ENCODE results near the gene BMP6.

Gene BMP6

GRCh38 chr6:7747901-7748504 is 22.1 kb downstream of the BMP6 start:
- no peak for DNase-seq (ENCODE audit: low read depth)

- no peak for DNase-seq (ENCODE audit: low read depth)
These were observed 23.6 kb downstream of the BMP6 start for GRCh38 chr6:7749478-7749877.

DNA sequence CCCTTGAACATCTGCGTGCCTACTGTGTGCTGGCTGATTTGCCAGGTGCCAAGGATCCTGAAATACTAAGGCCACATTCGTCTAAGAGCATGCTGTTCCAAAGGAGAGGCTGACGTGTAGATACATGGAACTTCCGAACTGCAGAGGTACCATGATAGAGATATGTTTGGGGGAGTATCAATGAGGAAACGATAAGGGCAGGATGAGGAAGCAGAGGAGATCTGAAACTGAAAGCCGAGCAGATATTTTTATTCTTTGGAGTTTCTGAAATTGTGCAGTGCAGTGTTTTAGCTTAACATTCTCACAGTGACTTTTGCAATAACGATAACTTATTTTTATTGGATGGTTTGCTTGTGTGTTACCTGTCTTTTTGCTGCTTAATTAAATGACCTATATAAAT is 24.3 kb downstream of the BMP6 start:
- DNase-seq (ENCODE audit: low read depth): no peak

- DNase-seq (ENCODE audit: low read depth): no peak
These were observed 32.6 kb downstream of the BMP6 start for GRCh38 chr6:7758456-7758855.

GRCh38 chr6:7759320-7759719 is 33.4 kb downstream of the BMP6 start:
- DNase-seq (ENCODE audit: low read depth): no peak

GRCh38 chr6:7761051-7761450 is 35.2 kb downstream of the BMP6 start:
- no peak for DNase-seq (ENCODE audit: low read depth)

DNA sequence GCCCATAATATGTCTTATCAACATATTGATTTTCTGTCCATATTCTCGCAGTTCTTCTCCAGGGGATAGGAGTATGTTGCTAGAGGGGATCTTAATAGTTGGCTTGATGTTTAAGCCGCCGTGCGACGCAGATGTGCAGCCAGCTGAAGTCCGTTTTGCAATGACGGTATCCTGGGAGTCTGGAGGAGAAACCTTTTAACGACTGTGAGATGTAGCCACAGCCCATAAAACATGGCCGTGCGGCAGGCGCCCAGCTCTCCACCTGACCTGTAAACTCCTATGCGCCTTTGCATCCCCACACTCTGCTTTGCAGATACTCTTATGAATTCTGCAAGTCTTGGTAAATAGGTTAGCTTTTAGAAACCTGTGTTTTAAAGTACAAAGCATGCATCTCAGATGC is 36.9 kb downstream of the BMP6 start:
- no peak for DNase-seq (ENCODE audit: low read depth)

DNA sequence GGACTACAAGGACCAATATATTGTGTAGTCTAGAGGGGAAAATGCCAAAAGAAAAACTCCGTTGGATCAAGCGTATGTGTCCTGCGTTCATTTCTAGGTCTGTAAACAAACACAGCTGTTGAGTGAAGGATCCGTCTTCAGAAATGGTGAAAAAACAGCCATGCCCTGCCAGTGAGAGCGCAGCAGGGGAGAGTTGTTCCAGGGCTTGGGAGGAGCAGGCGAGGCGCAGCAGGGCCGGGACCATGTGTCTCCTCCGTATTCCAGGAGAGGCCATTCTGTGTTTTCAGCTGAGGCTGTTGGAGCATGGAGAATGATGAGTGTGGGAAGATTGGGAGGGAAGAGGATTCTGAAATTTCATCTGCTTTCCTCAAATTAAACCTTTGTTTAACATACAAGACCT is 38.0 kb downstream of the BMP6 start:
- no peak for DNase-seq (ENCODE audit: low read depth)

DNA sequence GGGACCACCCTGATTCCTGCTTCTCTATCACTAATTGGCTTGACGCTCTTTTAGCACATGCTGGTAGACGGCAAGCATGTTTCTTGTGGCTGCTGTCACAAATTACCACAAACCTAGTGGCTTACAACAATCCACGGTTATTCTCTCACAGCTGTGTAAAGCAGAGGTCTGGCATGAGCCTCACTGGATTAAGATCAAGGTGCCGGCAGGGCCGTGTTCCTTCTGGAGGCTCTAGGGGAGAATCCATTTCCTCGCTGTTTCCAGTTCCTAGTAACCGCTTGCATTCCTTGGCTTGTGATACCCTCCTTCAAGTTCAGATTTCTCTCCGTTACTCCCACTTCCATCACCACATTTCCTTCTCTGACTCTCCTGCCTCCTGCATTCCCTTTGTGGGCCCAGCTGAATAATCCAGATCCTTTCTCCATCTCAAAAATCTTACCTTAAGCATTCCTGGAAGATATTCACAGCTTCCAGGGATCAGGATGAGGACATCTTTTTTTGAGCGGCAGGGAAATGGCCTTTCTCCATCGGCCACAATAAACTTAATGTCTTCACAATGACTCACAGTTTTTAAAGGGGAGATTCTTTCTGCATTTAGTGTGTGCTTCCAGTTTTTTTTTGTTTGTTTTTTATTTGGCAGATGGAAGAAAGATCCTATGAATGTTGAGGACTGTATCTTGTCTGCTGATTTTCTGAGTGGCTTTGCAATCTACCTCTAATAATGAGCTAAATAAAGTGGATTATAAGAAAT is 39.9 kb downstream of the BMP6 start:
- DNase-seq (ENCODE audit: low read depth): no peak

DNA sequence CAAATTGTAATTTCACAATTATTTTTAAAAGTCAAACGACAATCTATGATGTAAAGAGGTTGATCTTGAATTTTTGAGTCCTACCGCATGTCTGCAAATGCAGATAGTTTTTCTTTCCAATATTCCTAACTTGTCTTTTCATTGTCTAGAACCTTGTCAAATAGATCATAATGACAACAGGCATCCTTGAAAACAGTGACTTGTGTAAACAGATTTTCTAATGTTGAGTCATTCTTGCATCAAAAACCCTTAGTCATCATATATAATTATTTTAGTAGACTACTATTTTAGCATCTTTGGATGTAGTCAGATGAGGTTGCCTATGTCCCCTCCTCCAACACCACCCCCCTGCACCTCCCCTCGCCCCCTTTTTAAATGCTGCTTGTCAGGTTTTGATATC is 43.8 kb downstream of the BMP6 start:
- no peak for DNase-seq (ENCODE audit: low read depth)

DNA sequence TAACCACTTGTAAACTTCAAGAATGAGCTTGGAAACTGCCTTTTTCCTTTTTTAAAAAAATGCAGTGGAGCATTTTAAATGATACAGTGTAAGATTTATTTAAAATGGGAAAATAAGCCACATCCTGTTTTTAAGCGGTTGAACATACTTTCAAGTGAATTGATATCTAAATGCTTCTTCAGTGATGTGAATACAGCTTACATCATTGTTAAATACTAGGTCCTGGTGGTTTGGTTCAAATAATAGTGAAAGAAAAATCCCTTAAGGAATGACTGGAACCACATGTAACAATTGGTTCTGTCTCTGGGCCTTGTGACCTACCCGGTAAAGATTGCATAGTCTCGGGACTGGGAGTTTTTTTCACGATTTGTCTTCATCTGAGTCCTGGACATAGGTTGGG is 44.2 kb downstream of the BMP6 start:
- no peak for DNase-seq (ENCODE audit: low read depth)

- no peak for DNase-seq (ENCODE audit: low read depth)
These were observed 44.7 kb downstream of the BMP6 start for GRCh38 chr6:7770601-7771000.

GRCh38 chr6:7773322-7773721 is 47.4 kb downstream of the BMP6 start:
- no peak for DNase-seq (ENCODE audit: low read depth)

DNA sequence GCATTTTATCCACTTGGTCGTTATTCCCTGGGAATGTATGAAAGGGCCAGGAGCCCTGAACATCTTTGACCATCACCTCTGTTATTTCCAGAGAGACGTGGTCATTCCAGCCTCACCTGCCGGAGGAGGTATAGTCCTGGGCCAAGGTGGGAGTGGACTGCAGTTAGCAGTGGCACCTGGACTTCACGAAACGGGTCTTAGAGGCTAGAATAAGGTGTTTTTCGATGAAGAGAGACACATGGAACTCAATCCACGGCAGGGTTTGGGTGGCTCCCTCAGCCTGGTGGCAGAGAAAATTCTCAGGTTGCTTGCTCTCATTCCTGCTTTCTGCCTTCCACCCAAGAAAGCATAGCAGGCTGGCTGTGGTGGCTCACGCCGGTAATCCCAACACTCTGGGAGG is 48.0 kb downstream of the BMP6 start:
- DNase-seq (ENCODE audit: low read depth): no peak

- DNase-seq (ENCODE audit: low read depth): no peak
These were observed 50.6 kb downstream of the BMP6 start for GRCh38 chr6:7776509-7776908.

- DNase-seq (ENCODE audit: low read depth): no peak
These were observed 51.2 kb downstream of the BMP6 start for GRCh38 chr6:7777074-7777473.

DNA sequence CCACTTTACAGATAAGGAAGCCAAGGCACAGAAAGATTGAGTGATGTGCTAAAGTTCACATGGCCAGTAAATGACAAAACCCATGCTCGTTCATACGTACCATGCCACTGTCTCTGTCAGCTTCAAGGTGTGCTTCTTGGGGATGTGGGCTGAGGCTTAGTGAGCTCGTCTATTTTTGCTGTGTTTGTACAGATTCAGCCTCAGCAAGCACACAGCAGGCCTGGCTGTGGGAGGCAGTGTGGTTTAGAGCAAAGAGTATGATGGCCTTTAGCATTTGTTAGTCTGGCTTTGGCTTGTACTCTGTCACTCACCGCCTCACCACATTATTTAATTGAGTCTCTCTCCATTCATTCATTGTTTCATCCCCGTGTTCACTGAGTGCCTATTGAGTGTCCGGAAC is 55.3 kb downstream of the BMP6 start:
- DNase-seq (ENCODE audit: low read depth): no peak

DNA sequence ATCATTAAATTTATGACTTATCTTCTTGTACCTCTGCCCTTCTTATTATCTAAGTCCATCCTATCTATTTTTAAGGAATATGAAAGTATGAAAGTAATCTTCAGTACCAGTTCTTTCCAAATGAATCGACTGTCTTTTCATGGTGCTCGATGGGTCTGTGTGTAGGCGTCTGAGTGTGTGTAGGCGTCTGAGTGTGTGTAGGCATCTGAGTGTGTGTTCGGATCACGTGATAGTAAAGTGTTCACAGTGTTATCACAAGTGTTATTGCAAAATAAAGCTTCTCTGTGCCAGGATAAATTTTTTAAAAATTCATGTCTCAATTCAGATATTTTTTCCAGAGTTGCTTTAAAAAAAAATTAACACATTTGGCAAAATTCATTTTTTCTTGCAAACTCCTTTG is 58.3 kb downstream of the BMP6 start:
- DNase-seq (ENCODE audit: low read depth): no peak

GRCh38 chr6:7784706-7785105 is 58.8 kb downstream of the BMP6 start:
- DNase-seq (ENCODE audit: low read depth): no peak

- no peak for DNase-seq (ENCODE audit: low read depth)
These were observed 59.5 kb downstream of the BMP6 start for GRCh38 chr6:7785243-7786035.

- DNase-seq (ENCODE audit: low read depth): no peak
These were observed 60.3 kb downstream of the BMP6 start for GRCh38 chr6:7786214-7786661.

GRCh38 chr6:7787137-7787608 is 61.3 kb downstream of the BMP6 start:
- no peak for DNase-seq (ENCODE audit: low read depth)

DNA sequence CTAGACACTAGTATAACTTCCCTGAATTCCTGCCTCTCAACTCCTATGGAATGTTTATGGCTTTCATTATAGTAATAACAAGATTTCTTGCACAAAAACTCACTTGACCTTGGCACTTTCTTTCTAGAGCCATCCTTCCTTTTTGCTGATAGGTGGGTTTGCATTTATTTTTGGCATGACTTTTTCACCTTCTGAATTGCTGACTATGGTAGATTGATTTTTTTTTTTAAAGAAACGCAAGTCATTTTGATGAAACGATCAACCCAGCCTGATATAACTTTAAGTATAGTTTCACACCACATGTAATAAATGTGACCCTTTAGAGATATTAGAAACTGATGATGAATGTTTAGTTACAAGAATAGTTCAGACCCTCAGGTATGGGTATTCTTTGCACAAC is 61.8 kb downstream of the BMP6 start:
- no peak for DNase-seq (ENCODE audit: low read depth)
